ENCODE data around the gene BBS2.

Gene BBS2

GRCh38 chr16:56475201-56475600 lies 44.6 kb downstream of the BBS2 start:
- H3K9me3 ChIP-seq = no peaks in the 10 kb centered on the region
- TF ChIP-seq CTCF (IDR thresholded peaks at IDR 0.05) = no peak
- no peaks in the 10 kb centered on the region for H3K27me3 ChIP-seq
- H3K4me1 ChIP-seq = no peaks in the 10 kb centered on the region
- peaks cover 72 to 92% (median 90%) of the 10 kb centered on the region in 3 donors for H3K36me3 ChIP-seq
- H3K27ac ChIP-seq = no peak overlapping the region
- intact Hi-C loops (cut with DNase I; ENCODE audit: low total_unique reads) = no loop called here
- DNase-seq = no peak
- no peak overlapping the region for H3K4me3 ChIP-seq

- Histone ChIP-seq H3K9me3 (no peaks in the 10 kb centered on the region), H3K36me3 (peaks cover 91 to 99% (median 97%) of the 10 kb centered on the region in 3 donors), H3K27me3 (no peaks in the 10 kb centered on the region), H3K4me3 (no peak overlapping the region), H3K27ac (no peak overlapping the region), H3K4me1 (no peaks in the 10 kb centered on the region)
- no peak for DNase-seq
- no peak for TF ChIP-seq CTCF (IDR thresholded peaks at IDR 0.05)
- intact Hi-C loops (cut with DNase I; ENCODE audit: low total_unique reads) = no loop called here
Observed at GRCh38 chr16:56470666-56471065, 49.2 kb downstream of the BBS2 start.

GRCh38 chr16:56470232-56470631 lies 49.6 kb downstream of the BBS2 start:
- intact Hi-C loops (cut with DNase I; ENCODE audit: low total_unique reads) = no loop called here
- Histone ChIP-seq H3K4me1 (no peaks in the 10 kb centered on the region), H3K36me3 (peaks cover 91 to 99% (median 97%) of the 10 kb centered on the region in 3 donors), H3K27me3 (no peaks in the 10 kb centered on the region), H3K9me3 (no peaks in the 10 kb centered on the region), H3K27ac (no peak overlapping the region), H3K4me3 (no peak overlapping the region)
- no peak for TF ChIP-seq CTCF (IDR thresholded peaks at IDR 0.05)
- no peak for DNase-seq

DNA sequence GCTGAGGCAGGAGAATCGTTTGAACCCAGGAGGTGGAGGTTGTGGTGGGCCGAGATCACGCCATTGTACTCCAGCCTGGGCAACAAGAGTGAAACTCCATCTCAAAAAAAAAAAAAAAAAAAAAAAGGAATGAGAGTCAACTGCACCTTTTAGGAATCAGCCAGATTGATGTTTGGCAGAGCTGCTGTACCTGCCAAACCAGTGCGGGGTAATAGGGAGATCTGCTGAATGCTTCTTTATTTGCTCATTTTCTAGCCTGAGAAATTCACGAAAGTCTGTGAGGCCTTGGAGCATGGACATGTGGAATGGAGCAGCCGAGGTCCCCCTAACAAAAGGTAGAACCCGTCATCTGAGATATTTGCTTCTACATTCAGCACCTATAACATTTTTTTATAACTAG lies 50.1 kb downstream of the BBS2 start:
- peaks cover 89 to 99% (median 97%) of the 10 kb centered on the region in 3 donors for H3K36me3 ChIP-seq
- intact Hi-C loops (cut with DNase I; ENCODE audit: low total_unique reads) = no loop called here
- no peak overlapping the region for H3K4me3 ChIP-seq
- no peaks in the 10 kb centered on the region for H3K9me3 ChIP-seq
- H3K27me3 ChIP-seq = no peaks in the 10 kb centered on the region
- H3K4me1 ChIP-seq = no peaks in the 10 kb centered on the region
- no peak for DNase-seq
- no peak overlapping the region for H3K27ac ChIP-seq
- no peak for TF ChIP-seq CTCF (IDR thresholded peaks at IDR 0.05)

DNA sequence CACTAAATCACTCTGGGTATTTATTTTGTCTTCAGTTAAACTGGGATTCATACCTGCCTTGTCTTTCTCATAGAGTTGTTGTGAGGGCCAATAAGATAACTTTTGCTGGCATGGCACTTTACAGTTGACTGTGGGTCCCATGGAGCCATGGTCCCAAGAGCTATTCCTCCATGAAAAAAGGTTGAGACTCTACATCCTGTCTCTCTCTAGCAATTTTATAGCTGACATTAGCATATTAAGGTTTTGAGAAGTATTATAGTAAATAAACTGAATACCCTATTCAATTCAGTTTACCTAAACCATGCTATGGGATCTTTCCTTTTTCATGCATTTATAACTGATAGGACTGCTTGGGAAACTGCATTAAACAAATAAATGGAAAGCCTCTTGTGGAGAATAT lies 51.0 kb downstream of the BBS2 start:
- TF ChIP-seq CTCF (IDR thresholded peaks at IDR 0.05) = no peak
- Histone ChIP-seq H3K27ac (no peak overlapping the region), H3K9me3 (no peaks in the 10 kb centered on the region), H3K27me3 (no peaks in the 10 kb centered on the region), H3K36me3 (peaks cover 89 to 98% (median 95%) of the 10 kb centered on the region in 3 donors), H3K4me3 (no peak overlapping the region), H3K4me1 (no peaks in the 10 kb centered on the region)
- DNase-seq = no peak
- intact Hi-C loops (cut with DNase I; ENCODE audit: low total_unique reads) = no loop called here

- Histone ChIP-seq H3K36me3 (peaks cover 80 to 94% (median 83%) of the 10 kb centered on the region in 3 donors), H3K27me3 (no peaks in the 10 kb centered on the region), H3K27ac (no peak overlapping the region), H3K4me3 (no peak overlapping the region), H3K9me3 (no peaks in the 10 kb centered on the region), H3K4me1 (no peaks in the 10 kb centered on the region)
- no peak for DNase-seq
- intact Hi-C loops (cut with DNase I; ENCODE audit: low total_unique reads) = no loop called here
- no peak for TF ChIP-seq CTCF (IDR thresholded peaks at IDR 0.05)
Observed at GRCh38 chr16:56466344-56466743, 53.5 kb downstream of the BBS2 start.

All from tibial artery (tissue), 4 donors.